ENCODE measurements around the gene TTC17.
"Not testable (repeated sequence)": the region's sequence is repeated elsewhere in the genome, so short reads cannot be mapped to it uniquely, and the experiment has no call there.

Gene TTC17

DNA sequence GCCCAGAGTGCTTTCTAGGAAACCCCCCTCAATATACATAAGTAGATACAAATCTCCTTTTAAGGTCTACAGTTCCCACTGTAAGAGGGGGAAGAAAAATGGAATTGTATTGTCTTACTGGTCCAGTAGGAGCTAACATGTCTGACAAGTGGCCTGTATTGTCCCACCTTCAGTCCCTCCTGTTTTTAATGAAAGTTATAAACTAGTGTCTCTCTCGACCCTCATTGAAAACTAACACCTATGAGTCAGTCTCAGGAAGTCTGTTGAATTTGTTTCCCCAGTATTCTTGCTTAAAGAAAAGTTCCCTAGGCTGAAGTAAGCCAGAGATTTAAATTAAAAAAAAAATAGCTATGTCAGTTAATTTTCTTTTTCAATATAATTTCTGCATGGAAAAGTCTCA, 69.3 kb downstream of the TTC17 start:
- no peak overlapping the region for H3K4me3 ChIP-seq (ENCODE audit: low read depth, low read length)

DNA sequence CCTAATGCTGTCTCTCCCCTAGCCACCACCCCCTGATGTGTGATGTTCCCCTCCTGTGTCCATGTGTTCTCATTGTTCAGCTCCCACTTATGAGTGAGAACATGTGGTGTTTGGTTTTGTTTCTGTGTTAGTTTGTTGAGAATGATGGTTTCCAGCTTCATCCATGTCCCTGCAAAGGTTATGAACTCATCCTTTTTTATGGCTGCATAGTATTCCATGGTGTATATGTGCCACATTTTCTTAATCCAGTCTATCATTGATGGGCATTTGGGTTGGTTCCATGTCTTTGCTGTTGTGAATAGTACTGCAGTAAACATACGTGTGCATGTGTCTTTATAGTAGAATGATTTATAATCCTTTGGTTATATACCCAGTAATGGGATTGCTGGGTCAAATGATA, 72.2 kb downstream of the TTC17 start:
- not testable (repeated sequence) for H3K4me3 ChIP-seq (ENCODE audit: low read depth, low read length)

More for the DNA sequence above, 69.3 kb downstream of the TTC17 start:
- TF ChIP-seq, protein P1, sequence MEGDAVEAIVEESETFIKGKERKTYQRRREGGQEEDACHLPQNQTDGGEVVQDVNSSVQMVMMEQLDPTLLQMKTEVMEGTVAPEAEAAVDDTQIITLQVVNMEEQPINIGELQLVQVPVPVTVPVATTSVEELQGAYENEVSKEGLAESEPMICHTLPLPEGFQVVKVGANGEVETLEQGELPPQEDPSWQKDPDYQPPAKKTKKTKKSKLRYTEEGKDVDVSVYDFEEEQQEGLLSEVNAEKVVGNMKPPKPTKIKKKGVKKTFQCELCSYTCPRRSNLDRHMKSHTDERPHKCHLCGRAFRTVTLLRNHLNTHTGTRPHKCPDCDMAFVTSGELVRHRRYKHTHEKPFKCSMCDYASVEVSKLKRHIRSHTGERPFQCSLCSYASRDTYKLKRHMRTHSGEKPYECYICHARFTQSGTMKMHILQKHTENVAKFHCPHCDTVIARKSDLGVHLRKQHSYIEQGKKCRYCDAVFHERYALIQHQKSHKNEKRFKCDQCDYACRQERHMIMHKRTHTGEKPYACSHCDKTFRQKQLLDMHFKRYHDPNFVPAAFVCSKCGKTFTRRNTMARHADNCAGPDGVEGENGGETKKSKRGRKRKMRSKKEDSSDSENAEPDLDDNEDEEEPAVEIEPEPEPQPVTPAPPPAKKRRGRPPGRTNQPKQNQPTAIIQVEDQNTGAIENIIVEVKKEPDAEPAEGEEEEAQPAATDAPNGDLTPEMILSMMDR (IDR thresholded peaks at IDR 0.05; ENCODE audit: low read depth, low read length) = no peak

DNA sequence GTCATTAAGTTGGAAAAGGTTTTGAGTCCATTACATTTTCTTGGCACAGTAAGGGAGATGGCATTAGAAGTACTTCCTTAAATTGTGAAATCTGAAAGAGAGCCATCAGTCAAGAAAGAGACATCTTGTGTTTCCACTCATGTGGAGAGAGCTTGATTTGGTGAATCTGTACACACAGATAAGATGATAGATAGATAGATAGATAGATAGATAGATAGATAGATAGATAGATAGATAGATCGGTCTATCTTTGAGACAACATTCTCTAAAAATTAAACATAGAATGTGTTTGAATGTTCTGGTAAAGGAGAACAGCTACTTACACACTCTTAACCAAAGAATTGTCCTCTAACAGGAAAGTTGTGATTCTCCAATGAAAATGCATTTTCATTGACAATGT, 76.2 kb downstream of the TTC17 start:
- TF ChIP-seq, protein P1 (IDR thresholded peaks at IDR 0.05; ENCODE audit: low read depth, low read length) = no peak
- H3K4me3 ChIP-seq (ENCODE audit: low read depth, low read length) = no peak overlapping the region

DNA sequence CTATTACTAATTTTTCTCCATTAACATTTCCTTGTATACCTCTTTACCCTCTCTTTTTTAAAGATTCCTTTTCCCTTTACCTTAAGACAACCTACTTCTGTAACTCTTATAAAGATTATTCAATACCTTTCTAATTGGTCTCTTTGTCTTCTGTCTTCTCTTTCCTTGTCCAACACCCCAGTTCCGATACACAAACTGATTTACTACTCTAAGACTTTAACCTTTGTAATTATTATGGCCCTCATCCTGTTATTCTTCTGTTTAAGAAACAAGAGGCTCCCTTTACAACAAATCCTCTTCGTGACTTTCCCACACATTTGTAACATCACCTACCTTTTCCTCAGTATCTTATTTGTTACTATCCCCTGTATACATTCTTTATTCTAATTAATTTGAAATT, 81.8 kb downstream of the TTC17 start:
- TF ChIP-seq, protein P1 (IDR thresholded peaks at IDR 0.05; ENCODE audit: low read depth, low read length) = no peak
- H3K4me3 ChIP-seq (ENCODE audit: low read depth, low read length) = no peak overlapping the region

DNA sequence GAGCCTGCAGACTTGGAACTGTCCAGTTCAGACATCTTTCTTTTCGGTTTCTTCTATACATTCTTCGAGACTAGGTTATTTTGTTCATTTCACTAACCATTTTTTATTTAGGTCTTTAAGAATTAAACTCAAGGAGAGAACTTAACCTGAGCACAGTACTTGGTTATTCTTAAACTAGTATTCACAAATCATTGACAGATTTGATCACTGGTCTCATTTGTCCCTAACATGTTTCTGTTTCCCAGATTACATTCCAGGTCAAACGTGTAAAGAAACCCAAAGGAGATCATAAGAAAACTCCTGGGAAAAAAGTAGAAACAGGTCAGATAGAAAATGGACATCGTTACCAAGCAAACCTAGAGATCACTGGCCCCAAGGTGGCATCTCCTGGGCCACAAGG, 85.1 kb downstream of the TTC17 start:
- TF ChIP-seq, protein P1 (IDR thresholded peaks at IDR 0.05; ENCODE audit: low read depth, low read length) = no peak
- no peak overlapping the region for H3K4me3 ChIP-seq (ENCODE audit: low read depth, low read length)

DNA sequence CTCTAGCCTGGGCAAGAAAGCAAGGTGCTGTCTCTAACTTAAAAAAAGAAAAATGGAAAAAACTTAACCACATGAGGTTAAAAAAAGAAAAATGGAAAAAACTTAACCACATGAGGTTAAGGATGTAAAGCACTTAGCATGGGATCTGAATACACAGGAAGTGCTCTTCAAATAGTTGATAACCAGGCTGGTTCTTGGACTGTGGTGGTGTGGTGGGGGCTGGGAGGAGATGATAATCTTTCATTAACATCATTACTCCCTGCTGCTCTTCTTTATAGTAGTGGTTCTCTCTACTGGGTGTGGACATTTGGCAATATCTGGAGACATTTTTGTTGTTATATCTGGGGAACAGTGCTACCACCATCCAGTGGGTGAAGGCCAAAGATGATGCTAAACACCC, 88.4 kb downstream of the TTC17 start:
- TF ChIP-seq, protein P1 (IDR thresholded peaks at IDR 0.05; ENCODE audit: low read depth, low read length) = no peak
- H3K4me3 ChIP-seq (ENCODE audit: low read depth, low read length) = no peak overlapping the region

DNA sequence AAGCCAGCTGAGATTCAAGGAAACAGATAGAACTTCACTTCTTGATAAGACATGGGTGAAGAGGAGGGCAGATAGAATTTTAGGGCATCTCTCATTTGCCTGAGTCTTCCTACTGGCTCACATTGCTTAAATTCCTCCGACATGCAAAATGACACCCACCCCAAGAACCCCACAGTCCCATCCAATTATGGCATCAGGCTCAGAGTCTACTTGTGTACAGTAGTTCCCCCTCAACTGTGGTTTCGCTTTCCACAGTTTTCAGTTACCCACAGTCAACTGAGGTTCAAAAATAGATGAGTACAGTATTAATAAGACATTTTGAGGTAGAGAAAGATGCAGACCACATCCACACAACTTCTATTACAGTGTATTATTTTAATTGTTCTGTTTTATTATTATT, 99.8 kb downstream of the TTC17 start:
- no peak overlapping the region for H3K4me3 ChIP-seq (ENCODE audit: low read depth, low read length)

DNA sequence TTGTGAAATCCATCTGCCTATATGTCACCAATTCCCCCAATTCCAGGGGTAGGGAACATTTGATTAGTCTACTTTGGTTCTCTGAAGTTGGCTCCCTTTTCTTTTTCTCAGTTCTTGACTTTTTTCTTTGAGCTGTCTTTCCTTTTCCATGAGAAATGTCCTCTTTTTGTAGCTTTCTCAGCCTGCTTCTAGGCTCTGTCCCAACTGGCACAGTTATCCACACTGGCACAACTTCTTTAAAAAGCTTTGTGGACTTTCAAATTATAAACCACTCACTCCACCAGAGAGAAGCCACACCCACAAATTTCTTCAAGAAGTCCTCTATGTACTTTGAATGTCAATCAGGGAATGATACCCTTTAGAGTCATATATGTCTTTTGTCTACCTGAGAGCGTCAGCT, 100.5 kb downstream of the TTC17 start:
- TF ChIP-seq, protein P1 (IDR thresholded peaks at IDR 0.05; ENCODE audit: low read depth, low read length) = no peak
- no peak overlapping the region for H3K4me3 ChIP-seq (ENCODE audit: low read depth, low read length)

More for the DNA sequence above, 99.8 kb downstream of the TTC17 start:
- TF ChIP-seq, protein P1 (IDR thresholded peaks at IDR 0.05; ENCODE audit: low read depth, low read length) = no peak
